Body of pancreas (tissue), 4 donors: Measurements from ENCODE around the gene DUSP3.

Experiments
- POLR2A ChIP-seq, 3 donors: fragments of 450-650 bp; IDR thresholded peaks; one replicate each; pipeline ENCODE4 v1.6.1; 2016; ENCODE audit warnings: antibody characterized with exemption in 3 of 3, mild to moderate bottlenecking in 2 of 3
- TF ChIP-seq, protein P1 (sequence below), 7 experiments: fragments of 450-650 bp in 4 of 7; fragments of 200-600 bp in 3 of 7; sonication (generic) in 3 of 7; IDR thresholded peaks; one replicate each; pipeline ENCODE4 v1.5.1; 2016 to 2019; ENCODE audit warnings: antibody characterized with exemption in 7 of 7

DNA sequence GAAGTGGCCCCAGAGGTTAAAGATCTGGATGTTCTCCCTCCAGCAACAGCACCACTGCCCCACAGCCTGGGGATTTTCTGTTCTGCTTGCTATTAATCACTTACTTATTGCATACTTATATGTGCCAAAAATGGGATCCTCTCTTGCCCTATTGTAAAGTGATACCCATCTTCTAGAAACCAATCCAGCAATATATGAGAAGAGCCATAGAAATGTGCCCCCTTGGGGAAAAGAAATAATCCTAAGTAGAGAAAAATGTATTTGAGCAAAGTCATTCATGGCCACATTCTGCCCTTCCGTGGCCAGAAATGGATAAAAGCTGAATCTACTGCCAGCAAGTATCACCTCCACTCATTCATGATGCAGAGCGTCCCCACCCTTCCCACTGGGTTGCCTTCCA is 41.1 kb downstream of the DUSP3 start:
- TF ChIP-seq, protein P1, sequence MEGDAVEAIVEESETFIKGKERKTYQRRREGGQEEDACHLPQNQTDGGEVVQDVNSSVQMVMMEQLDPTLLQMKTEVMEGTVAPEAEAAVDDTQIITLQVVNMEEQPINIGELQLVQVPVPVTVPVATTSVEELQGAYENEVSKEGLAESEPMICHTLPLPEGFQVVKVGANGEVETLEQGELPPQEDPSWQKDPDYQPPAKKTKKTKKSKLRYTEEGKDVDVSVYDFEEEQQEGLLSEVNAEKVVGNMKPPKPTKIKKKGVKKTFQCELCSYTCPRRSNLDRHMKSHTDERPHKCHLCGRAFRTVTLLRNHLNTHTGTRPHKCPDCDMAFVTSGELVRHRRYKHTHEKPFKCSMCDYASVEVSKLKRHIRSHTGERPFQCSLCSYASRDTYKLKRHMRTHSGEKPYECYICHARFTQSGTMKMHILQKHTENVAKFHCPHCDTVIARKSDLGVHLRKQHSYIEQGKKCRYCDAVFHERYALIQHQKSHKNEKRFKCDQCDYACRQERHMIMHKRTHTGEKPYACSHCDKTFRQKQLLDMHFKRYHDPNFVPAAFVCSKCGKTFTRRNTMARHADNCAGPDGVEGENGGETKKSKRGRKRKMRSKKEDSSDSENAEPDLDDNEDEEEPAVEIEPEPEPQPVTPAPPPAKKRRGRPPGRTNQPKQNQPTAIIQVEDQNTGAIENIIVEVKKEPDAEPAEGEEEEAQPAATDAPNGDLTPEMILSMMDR (IDR thresholded peaks at IDR 0.05), result no peak
- no peak for TF ChIP-seq POLR2A (IDR thresholded peaks at IDR 0.05)
